KMS-11 (cell line): ENCODE measurements around the gene ADAP1.
A peak's percentile ranks its signal among the peaks of the same experiment; 100 is the strongest.

Experiments
- H2AFZ ChIP-seq: fragments of 200-600 bp; sonication (generic); 2 replicates; pipeline ENCODE4 v1.6.1; 2016; ENCODE audit warnings: antibody characterized with exemption, mixed run types, low read depth
- H3K27ac ChIP-seq: fragments of 200-600 bp; sonication (generic); 2 replicates; pipeline ENCODE4 v1.6.1; 2016; ENCODE audit warnings: mild to moderate bottlenecking, mixed run types
- H3K27me3 ChIP-seq: fragments of 200-600 bp; sonication (generic); 2 replicates; pipeline ENCODE4 v1.6.1; 2017; ENCODE audit warnings: mild to moderate bottlenecking, low read depth, mixed run types, moderate library complexity; ENCODE audit not compliant: insufficient read depth
- H3K36me3 ChIP-seq: fragments of 200-600 bp; sonication (generic); 2 replicates; pipeline ENCODE4 v1.6.1; 2017; ENCODE audit warnings: mild to moderate bottlenecking, mixed run types; ENCODE audit not compliant: insufficient read depth
- H3K4me1 ChIP-seq: fragments of 200-600 bp; sonication (generic); 2 replicates; pipeline ENCODE4 v1.6.1; 2016; ENCODE audit warnings: mild to moderate bottlenecking, low read depth, mixed run types; ENCODE audit not compliant: poor library complexity, severe bottlenecking
- H3K4me2 ChIP-seq: fragments of 200-600 bp; sonication (generic); 2 replicates; pipeline ENCODE4 v1.7.0; 2016; ENCODE audit warnings: mild to moderate bottlenecking, mixed run types
- H3K4me3 ChIP-seq: fragments of 200-600 bp; sonication (generic); IDR thresholded peaks from 2 replicates; pipeline ENCODE4 v1.6.1; 2017; ENCODE audit warnings: low read depth, low read length, mixed read lengths; ENCODE audit not compliant: insufficient read depth
- H3K79me2 ChIP-seq: fragments of 200-600 bp; sonication (generic); 2 replicates; pipeline ENCODE4 v1.6.1; 2016; ENCODE audit warnings: low read depth, mixed run types; ENCODE audit not compliant: insufficient read depth
- H3K9ac ChIP-seq: fragments of 200-600 bp; sonication (generic); 2 replicates; pipeline ENCODE4 v1.6.1; 2016; ENCODE audit warnings: mild to moderate bottlenecking, mixed run types
- H4K20me1 ChIP-seq: fragments of 200-600 bp; sonication (generic); 2 replicates; pipeline ENCODE4 v1.6.1; 2016; ENCODE audit warnings: mild to moderate bottlenecking, mixed run types; ENCODE audit not compliant: insufficient read depth
- CTCF ChIP-seq: fragments of 200-600 bp; sonication (generic); conservative IDR thresholded peaks from 2 replicates; pipeline ENCODE4 v1.6.1; 2017; ENCODE audit warnings: low read depth, mild to moderate bottlenecking, antibody characterized with exemption, low read length, moderate library complexity, mixed read lengths

Gene ADAP1

GRCh38 chr7:923108-924041 is 31.1 kb downstream of the ADAP1 start:
- Histone ChIP-seq H3K27ac (peak overlapping the region; percentile 87), H2AFZ (peak overlapping the region; percentile 87), H3K4me2 (peak overlapping the region; percentile 100), H4K20me1 (no peaks in the 10 kb centered on the region), H3K79me2 (no peaks in the 10 kb centered on the region), H3K36me3 (no peaks in the 10 kb centered on the region), H3K4me3 (no peak overlapping the region), H3K27me3 (no peaks in the 10 kb centered on the region; the same call in 1 of the 2 replicates), H3K4me1 (peaks cover 30% of the 10 kb centered on the region), H3K9ac (peak overlapping the region; percentile 83)
- no peak for TF ChIP-seq CTCF

GRCh38 chr7:922334-923107 is 32.0 kb downstream of the ADAP1 start:
- peak overlapping the region; percentile 100 for H3K4me2 ChIP-seq
- H3K4me3 ChIP-seq, result no peak overlapping the region

GRCh38 chr7:921581-922333 is 32.7 kb downstream of the ADAP1 start:
- no peak for TF ChIP-seq CTCF
- H4K20me1 ChIP-seq, result no peaks in the 10 kb centered on the region
- no peak overlapping the region for H3K4me3 ChIP-seq
- peaks cover 30% of the 10 kb centered on the region for H3K4me1 ChIP-seq
- no peaks in the 10 kb centered on the region for H3K36me3 ChIP-seq
- peak overlapping the region; percentile 42; the same call in 1 of the 2 replicates for H3K4me2 ChIP-seq
- no peaks in the 10 kb centered on the region for H3K79me2 ChIP-seq
- H2AFZ ChIP-seq, result no peak overlapping the region
- H3K9ac ChIP-seq, result no peak overlapping the region
- no peak overlapping the region for H3K27ac ChIP-seq
- H3K27me3 ChIP-seq, result peaks cover 6% of the 10 kb centered on the region; the same call in 1 of the 2 replicates

More at GRCh38 chr7:922334-923107, 32.0 kb downstream of the ADAP1 start:
- Histone ChIP-seq H4K20me1 (no peaks in the 10 kb centered on the region), H3K79me2 (no peaks in the 10 kb centered on the region), H3K36me3 (no peaks in the 10 kb centered on the region), H3K4me1 (peaks cover 30% of the 10 kb centered on the region), H2AFZ (peak overlapping the region; percentile 87), H3K9ac (peak overlapping the region; percentile 83; the same call in 1 of the 2 replicates), H3K27me3 (peaks cover 4% of the 10 kb centered on the region; the same call in 1 of the 2 replicates), H3K27ac (peak overlapping the region; percentile 87)
- TF ChIP-seq CTCF, result no peak

- H3K79me2 ChIP-seq, result no peaks in the 10 kb centered on the region
- no peak overlapping the region for H3K4me2 ChIP-seq
- H3K4me1 ChIP-seq, result peaks cover 30% of the 10 kb centered on the region
Measured at GRCh38 chr7:921071-921461, 33.4 kb downstream of the ADAP1 start.

More at GRCh38 chr7:921071-921461, 33.4 kb downstream of the ADAP1 start:
- peaks cover 12% of the 10 kb centered on the region; the same call in 1 of the 2 replicates for H3K27me3 ChIP-seq
- H3K36me3 ChIP-seq, result no peaks in the 10 kb centered on the region
- no peak for TF ChIP-seq CTCF
- H2AFZ ChIP-seq, result no peak overlapping the region
- no peak overlapping the region for H3K9ac ChIP-seq
- H4K20me1 ChIP-seq, result no peaks in the 10 kb centered on the region
- no peak overlapping the region for H3K4me3 ChIP-seq
- no peak overlapping the region for H3K27ac ChIP-seq
